ENCODE results near the gene BCL6.

GRCh38 chr3:187765342-187765741 is 20.1 kb upstream of the BCL6 start:
- TF ChIP-seq CTCF (conservative IDR thresholded peaks at IDR 0.05; ENCODE audit: low read length) (no peak), EZH2phosphoT487 (IDR thresholded peaks at IDR 0.05; ENCODE audit: borderline replicate concordance, low read depth, low read length) (no peak)

Data from OCI-LY7 (cell line).